Measurements from ENCODE around the gene SLC39A6.
"Not testable (repeated sequence)": the region's sequence is repeated elsewhere in the genome, so short reads cannot be mapped to it uniquely, and the experiment has no call there.

SLC39A6 gene

DNA sequence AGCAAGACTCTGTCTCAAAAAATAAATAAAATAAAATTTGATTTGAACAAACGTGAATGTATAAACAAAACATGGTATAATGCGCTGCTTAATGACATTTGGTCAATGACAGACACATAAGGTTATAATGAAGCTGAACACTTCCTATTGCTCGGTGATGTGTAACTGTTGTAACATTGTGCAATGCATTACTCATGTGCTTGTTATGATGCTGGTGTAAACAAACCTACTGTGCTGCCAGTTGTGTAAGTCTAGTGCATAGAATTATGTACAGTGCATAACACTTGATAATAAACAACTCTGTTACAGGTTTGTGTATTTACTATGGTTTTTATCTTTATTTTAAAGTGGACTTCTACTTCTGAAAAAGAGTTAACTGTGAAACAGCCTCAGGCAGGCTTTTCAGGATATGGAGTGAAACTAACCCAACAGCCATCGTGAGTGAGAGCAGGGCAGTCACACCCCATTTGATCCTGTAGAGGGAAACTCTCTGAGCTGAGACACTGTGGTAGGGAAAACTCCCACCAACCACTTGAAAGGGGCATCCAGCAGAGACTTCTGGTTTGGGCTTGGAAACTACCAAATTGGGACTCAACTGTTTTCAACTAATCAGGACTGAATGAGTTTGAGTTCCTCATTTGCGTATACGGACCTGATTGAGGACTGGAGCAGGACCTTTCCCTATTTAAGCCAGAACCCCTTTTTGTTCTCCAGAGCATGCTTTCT is 53.1 kb downstream of the SLC39A6 start:
- no peak for DNase-seq (ENCODE audit: low read depth)
- no peak overlapping the region for H3K4me3 ChIP-seq (ENCODE audit: low read length)
- TF ChIP-seq, protein P1, sequence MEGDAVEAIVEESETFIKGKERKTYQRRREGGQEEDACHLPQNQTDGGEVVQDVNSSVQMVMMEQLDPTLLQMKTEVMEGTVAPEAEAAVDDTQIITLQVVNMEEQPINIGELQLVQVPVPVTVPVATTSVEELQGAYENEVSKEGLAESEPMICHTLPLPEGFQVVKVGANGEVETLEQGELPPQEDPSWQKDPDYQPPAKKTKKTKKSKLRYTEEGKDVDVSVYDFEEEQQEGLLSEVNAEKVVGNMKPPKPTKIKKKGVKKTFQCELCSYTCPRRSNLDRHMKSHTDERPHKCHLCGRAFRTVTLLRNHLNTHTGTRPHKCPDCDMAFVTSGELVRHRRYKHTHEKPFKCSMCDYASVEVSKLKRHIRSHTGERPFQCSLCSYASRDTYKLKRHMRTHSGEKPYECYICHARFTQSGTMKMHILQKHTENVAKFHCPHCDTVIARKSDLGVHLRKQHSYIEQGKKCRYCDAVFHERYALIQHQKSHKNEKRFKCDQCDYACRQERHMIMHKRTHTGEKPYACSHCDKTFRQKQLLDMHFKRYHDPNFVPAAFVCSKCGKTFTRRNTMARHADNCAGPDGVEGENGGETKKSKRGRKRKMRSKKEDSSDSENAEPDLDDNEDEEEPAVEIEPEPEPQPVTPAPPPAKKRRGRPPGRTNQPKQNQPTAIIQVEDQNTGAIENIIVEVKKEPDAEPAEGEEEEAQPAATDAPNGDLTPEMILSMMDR (conservative IDR thresholded peaks at IDR 0.05; ENCODE audit: low read depth, low read length): no peak

GRCh38 chr18:36074435-36074834 is 54.7 kb downstream of the SLC39A6 start:
- no peak for DNase-seq (ENCODE audit: low read depth)

GRCh38 chr18:36073676-36074075 is 55.5 kb downstream of the SLC39A6 start:
- TF ChIP-seq, protein P1 (conservative IDR thresholded peaks at IDR 0.05; ENCODE audit: low read depth, low read length): no peak
- no peak for DNase-seq (ENCODE audit: low read depth)
- H3K4me3 ChIP-seq (ENCODE audit: low read length): no peak overlapping the region

More at GRCh38 chr18:36074435-36074834, 54.7 kb downstream of the SLC39A6 start:
- no peak overlapping the region for H3K4me3 ChIP-seq (ENCODE audit: low read length)
- TF ChIP-seq, protein P1 (conservative IDR thresholded peaks at IDR 0.05; ENCODE audit: low read depth, low read length): no peak

- not testable (repeated sequence) for DNase-seq (ENCODE audit: low read depth)
Observed at GRCh38 chr18:36072406-36072805, 56.7 kb downstream of the SLC39A6 start.

DNA sequence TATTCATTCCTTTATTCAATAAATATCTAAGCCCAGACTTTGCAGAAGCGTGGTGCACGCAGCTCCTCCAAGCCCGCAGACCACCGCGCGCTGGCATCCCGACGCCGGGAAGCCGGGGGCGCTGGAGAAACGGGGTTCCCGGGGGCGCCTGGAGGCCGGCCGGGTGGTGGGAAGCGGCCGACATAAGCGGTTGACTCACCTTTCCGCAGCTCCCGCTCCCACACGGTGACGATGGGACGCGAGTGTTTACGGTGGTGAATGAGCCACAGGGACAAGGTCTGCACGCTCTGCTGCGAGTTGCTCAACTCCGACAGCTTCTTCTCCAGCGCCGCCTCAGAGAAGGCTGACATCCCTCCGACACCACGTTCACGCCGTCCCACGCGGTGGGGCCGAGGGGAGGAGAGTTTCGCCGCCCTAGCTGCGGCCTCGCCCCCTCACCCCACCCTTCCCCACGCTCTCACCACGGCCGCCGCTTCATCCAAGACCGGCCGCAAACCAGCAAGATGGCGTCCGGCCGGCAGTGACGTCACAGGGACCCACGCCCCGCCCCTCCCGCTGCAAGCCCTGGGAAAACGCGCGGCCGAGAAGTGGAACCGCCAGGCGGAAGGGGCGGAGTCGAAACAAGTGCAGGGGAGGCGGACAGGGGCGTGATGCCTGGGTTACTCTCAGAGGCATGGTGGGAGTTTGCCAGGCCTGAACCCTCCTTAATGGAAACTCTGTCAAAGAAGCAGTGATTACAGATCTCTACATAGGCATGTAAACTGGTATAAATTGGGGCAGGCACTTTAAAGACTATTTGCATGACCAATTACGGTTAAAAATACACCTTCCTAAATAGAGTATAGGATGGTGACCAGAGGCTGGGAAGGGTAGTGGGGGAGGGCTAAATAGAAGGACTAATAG is 61.8 kb downstream of the SLC39A6 start, which contains the start of gene RPRD1A:
RPRD1A (minus strand) TSS at position 505 of the 903 bp plus-strand sequence; CDS start at position 350, 155 bp downstream.
- DNase-seq (ENCODE audit: low read depth): peak; percentile 64
- peak within 1 kb of the TSS; percentile 97 for H3K4me3 ChIP-seq (ENCODE audit: low read length)
- TF ChIP-seq, protein P1 (conservative IDR thresholded peaks at IDR 0.05; ENCODE audit: low read depth, low read length): no peak

More at GRCh38 chr18:36072406-36072805, 56.7 kb downstream of the SLC39A6 start:
- not testable (repeated sequence) for H3K4me3 ChIP-seq (ENCODE audit: low read length)

DNA sequence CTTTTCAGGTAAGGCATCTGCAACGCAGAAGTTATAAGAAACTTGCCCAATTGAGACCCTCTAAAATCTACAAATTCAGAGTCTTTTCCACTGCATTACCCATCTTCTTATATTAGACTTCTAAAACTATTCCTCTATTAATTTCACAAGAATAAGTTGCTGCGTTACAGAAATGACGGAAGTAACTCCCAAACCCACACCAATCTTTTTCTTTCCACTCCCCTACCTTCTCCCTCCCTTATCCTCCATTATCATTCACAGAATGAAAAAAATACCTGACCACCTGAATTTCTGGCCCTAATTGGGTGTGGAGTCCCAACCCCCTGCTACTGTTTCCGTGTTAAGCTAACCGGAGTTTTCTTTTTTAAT is 62.5 kb downstream of the SLC39A6 start:
- H3K4me3 ChIP-seq (ENCODE audit: low read length): peak overlapping the region; percentile 97
- TF ChIP-seq, protein P1 (conservative IDR thresholded peaks at IDR 0.05; ENCODE audit: low read depth, low read length): no peak
- DNase-seq (ENCODE audit: low read depth): no peak

GRCh38 chr18:36066001-36066400 is 63.1 kb downstream of the SLC39A6 start:
- peak overlapping the region; percentile 97 for H3K4me3 ChIP-seq (ENCODE audit: low read length)
- TF ChIP-seq, protein P1 (conservative IDR thresholded peaks at IDR 0.05; ENCODE audit: low read depth, low read length): no peak
- no peak for DNase-seq (ENCODE audit: low read depth)

DNA sequence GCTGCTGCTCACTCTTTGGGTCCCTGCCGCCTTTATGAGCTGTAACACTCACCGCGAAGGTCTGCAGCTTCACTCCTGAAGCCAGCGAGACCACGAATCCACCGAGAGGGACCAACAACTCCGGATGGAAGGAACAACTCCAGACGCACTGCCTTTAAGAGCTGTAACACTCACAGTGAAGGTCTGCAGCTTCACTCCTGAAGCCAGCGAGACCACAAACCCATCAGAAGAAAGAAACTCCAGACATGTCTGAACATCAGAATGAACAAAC is 64.4 kb downstream of the SLC39A6 start:
- not testable (repeated sequence) for H3K4me3 ChIP-seq (ENCODE audit: low read length); DNase-seq (ENCODE audit: low read depth)

Data from retinal pigment epithelial cell (primary cell).